ENCODE data around the gene HNRNPD. TPM values are rescaled to one million over a fixed set of nuclear protein-coding genes. Genes with fewer than 3 reads are reported as not detected.

HNRNPD gene
- total RNA-seq, 2 donors from 2014 or later: 63.2 to 110 TPM

DNA sequence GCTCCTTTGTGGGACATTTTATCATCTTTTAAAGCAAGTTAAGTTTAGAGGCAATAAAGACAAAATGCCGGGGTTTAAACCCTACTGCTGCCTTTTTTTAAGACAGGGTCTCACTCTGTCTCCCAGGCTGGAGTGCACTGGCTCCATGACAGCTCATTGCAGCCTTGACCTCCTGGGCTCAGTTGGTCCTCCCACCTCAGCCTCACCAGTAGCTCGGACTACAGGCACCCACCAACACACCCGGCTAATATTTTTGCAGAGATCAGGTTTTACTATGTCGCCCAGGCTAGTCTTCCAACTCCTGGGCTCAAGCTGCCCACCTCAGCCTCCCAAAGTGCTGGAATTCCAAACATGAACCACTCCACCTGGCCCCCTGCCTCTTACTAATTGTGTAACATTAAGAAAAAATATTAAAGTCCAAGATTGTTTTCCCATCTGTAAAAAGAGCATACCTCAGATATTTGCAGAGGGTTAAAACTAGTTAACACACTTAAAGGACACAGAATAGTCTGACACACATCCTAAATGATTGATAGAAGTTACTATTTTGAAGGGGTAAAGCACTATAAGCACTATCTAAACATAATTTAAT lies 9.8 kb downstream of the HNRNPD start:
- Histone ChIP-seq H3K4me3 (no peak overlapping the region), H3K4me1 (ENCODE audit: control insufficient read depth in 1 of 2, low read depth in 2 of 2) (peaks cover 56 to 95% of the 10 kb centered on the region in 2 donors), H3K9me3 (no peaks in the 10 kb centered on the region), H3K36me3 (no peaks in the 10 kb centered on the region), H3K27ac (no peak overlapping the region), H3K27me3 (replicated peaks; ENCODE audit: insufficient read depth) (no peaks in the 10 kb centered on the region)
- DNase-seq (ENCODE audit: low spot score): no peak
- ATAC-seq (ENCODE audit: insufficient number of reproducible peaks, low FRiP score, low read depth): no peak
- no peak for TF ChIP-seq CTCF (IDR thresholded peaks at IDR 0.05)

DNA sequence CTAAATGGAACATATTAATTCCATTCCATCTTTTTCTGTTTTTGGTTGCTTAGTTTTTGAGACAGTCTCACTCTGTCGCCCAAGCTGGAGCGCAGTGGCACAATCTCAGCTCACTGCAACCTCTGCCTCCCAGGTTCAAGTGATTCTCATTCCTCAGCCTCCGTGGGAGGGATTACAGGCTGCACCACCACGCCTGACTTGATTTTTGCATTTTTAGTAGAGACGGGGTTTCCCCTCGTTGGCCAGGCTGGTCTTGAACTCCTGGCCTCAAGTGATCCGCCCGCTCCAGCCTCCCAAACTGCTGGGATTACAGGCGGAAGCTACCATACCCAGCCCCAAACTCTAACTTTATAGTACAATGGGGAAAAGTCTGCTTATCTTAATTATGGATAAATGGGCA lies 11.2 kb downstream of the HNRNPD start:
- Histone ChIP-seq H3K36me3 (no peaks in the 10 kb centered on the region), H3K9me3 (no peaks in the 10 kb centered on the region), H3K27me3 (replicated peaks; ENCODE audit: insufficient read depth) (no peaks in the 10 kb centered on the region), H3K27ac (no peak overlapping the region), H3K4me3 (no peak overlapping the region), H3K4me1 (ENCODE audit: control insufficient read depth in 1 of 2, low read depth in 2 of 2) (peaks cover 60 to 93% of the 10 kb centered on the region in 2 donors)
- no peak for DNase-seq (ENCODE audit: low spot score)
- TF ChIP-seq CTCF (IDR thresholded peaks at IDR 0.05): no peak
- ATAC-seq (ENCODE audit: insufficient number of reproducible peaks, low FRiP score, low read depth): no peak

DNA sequence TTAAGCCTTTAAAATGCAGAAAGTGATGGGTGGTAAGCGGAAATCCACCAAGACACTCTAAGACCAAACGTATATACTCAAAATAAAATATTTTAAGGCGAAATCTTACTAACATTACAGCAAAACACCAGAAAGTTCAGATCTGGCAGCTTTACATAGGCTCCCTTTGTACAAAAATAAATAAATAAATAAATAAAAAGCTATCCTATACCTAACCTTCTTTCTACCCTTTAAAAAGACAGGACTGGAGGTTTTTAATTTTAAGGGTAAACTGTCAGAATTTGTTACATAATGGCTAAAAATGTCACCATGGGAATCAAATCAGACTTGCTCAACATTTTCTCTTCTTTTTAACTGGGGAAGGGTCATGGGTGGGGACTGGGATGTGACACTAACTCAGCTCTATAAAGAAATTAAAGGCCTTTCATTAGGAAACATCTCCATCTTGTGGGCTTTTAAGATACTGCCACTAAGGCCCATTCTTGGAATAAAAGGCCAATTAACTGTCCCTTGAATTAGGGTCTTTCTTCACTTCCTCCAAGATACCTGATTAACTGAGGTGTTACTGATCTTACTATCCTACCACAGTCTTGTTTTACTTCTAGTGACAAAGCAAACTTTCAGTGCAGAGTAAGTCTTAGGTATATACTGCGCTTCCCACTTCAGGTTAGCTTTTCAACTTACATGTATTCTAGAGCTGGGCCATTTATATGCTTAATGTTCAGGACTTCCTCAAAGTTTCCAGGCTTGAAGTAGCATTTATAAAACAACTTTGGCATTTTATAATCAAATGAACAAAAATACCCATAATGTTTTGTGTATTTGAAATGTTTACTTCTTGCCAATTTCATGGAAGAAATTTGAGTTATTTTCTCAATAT lies 13.3 kb downstream of the HNRNPD start:
- no peaks in the 10 kb centered on the region for H3K9me3 ChIP-seq
- peak; percentile 55 for TF ChIP-seq CTCF (IDR thresholded peaks at IDR 0.05)
- H3K4me3 ChIP-seq: no peak overlapping the region
- H3K27ac ChIP-seq: no peak overlapping the region
- H3K4me1 ChIP-seq (ENCODE audit: control insufficient read depth in 1 of 2, low read depth in 2 of 2): peaks cover 54 to 78% of the 10 kb centered on the region in 2 donors
- no peaks in the 10 kb centered on the region for H3K27me3 ChIP-seq (replicated peaks; ENCODE audit: insufficient read depth)
- DNase-seq (ENCODE audit: low spot score) (no peak), ATAC-seq (ENCODE audit: insufficient number of reproducible peaks, low FRiP score, low read depth) (no peak)
- H3K36me3 ChIP-seq: peaks cover 11% of the 10 kb centered on the region

- H3K4me1 ChIP-seq (ENCODE audit: control insufficient read depth in 1 of 2, low read depth in 2 of 2): peaks cover 37 to 62% of the 10 kb centered on the region in 2 donors
- ATAC-seq (ENCODE audit: insufficient number of reproducible peaks, low FRiP score, low read depth) (no peak), DNase-seq (ENCODE audit: low spot score) (no peak)
- H3K4me3 ChIP-seq: no peak overlapping the region
- peaks cover 15% of the 10 kb centered on the region for H3K36me3 ChIP-seq
- TF ChIP-seq CTCF (IDR thresholded peaks at IDR 0.05): no peak
- no peaks in the 10 kb centered on the region for H3K9me3 ChIP-seq
- no peaks in the 10 kb centered on the region for H3K27me3 ChIP-seq (replicated peaks; ENCODE audit: insufficient read depth)
- no peak overlapping the region for H3K27ac ChIP-seq
Observed at GRCh38 chr4:82358847-82359246, 14.9 kb downstream of the HNRNPD start.

- H3K4me3 ChIP-seq: no peak overlapping the region
- no peak overlapping the region for H3K27ac ChIP-seq
- peaks cover 36 to 53% of the 10 kb centered on the region in 2 donors for H3K4me1 ChIP-seq (ENCODE audit: control insufficient read depth in 1 of 2, low read depth in 2 of 2)
- no peak for DNase-seq (ENCODE audit: low spot score)
- no peak for TF ChIP-seq CTCF (IDR thresholded peaks at IDR 0.05)
- H3K36me3 ChIP-seq: peaks cover 15% of the 10 kb centered on the region
- H3K27me3 ChIP-seq (replicated peaks; ENCODE audit: insufficient read depth): no peaks in the 10 kb centered on the region
- no peak for ATAC-seq (ENCODE audit: insufficient number of reproducible peaks, low FRiP score, low read depth)
- no peaks in the 10 kb centered on the region for H3K9me3 ChIP-seq
Observed at GRCh38 chr4:82357640-82358039, 16.2 kb downstream of the HNRNPD start.

Measured in thoracic aorta (tissue), 2 donors.